ENCODE data around the gene STX10.

STX10 gene

GRCh38 chr19:13099073-13099999, 50.8 kb downstream of the STX10 start:
- no peak for DNase-seq

GRCh38 chr19:13098277-13099072, 51.7 kb downstream of the STX10 start:
- peak; percentile 73 for DNase-seq

GRCh38 chr19:13097463-13098258, 52.5 kb downstream of the STX10 start:
- no peak for DNase-seq

GRCh38 chr19:13097033-13097462, 53.1 kb downstream of the STX10 start:
- no peak for DNase-seq

GRCh38 chr19:13095934-13096927, 53.9 kb downstream of the STX10 start:
- DNase-seq = no peak

GRCh38 chr19:13095393-13095784, 54.8 kb downstream of the STX10 start:
- no peak for DNase-seq

- no peak for DNase-seq
Measured at GRCh38 chr19:13094771-13095392, 55.3 kb downstream of the STX10 start.

- DNase-seq = no peak
Measured at GRCh38 chr19:13094106-13094504, 56.1 kb downstream of the STX10 start.

All from SIG-M5 (cell line).